GM12878 (cell line): Measurements from ENCODE around the gene FOSL1. TPM values are rescaled to one million over a fixed set of nuclear protein-coding genes. Genes with fewer than 3 reads are reported as not detected.

ENCODE experiments used
- ATAC-seq: fragments of 200-7000 bp; cut with Tn5 transposase; 3 replicates; pipeline ENCODE4 v1.9.1; 2020; ENCODE audit warnings: mild to moderate bottlenecking, moderate library complexity
- BruUV-seq: library from RNA; stranded (reverse); fragments of 400-500 nt; replicated peaks from 2 replicates; lab custom pipeline; 2021; lab: Mats Ljungman, UMichigan
- CTCF ChIA-PET: fragments of 300-600 bp; sonication (Branson Sonifier 250); formaldehyde crosslinking; extraction: SDS; loops from one replicate; lab custom pipeline; 2021; ENCODE audit warnings: inconsistent platforms; lab: Yijun Ruan, JAX
- POLR2A ChIA-PET: fragments of 350-600 bp; formaldehyde crosslinking; extraction: SDS; loops from one replicate; lab custom pipeline; 2021; ENCODE audit warnings: inconsistent platforms; lab: Charles Lee
- RAD21 ChIA-PET: fragments of 300-600 bp; sonication (Branson Sonifier 250); formaldehyde crosslinking; loops from one replicate; lab custom pipeline; 2023; ENCODE audit warnings: antibody characterized with exemption; ENCODE audit not compliant: unreplicated experiment; lab: Charles Lee
- SMC1A ChIA-PET: fragments of 300-600 bp; sonication (Branson Sonifier 250); formaldehyde crosslinking; loops from one replicate; lab custom pipeline; 2023; ENCODE audit not compliant: unreplicated experiment, uncharacterized antibody; lab: Charles Lee
- DNase-seq: peaks from one replicate; pipeline ENCODE4 v3.0.0-alpha.2; 2011; ENCODE audit warnings: low read depth, low spot score
- FAIRE-seq: peaks from 3 replicates; lab custom pipeline; 2011; peaks lifted over from hg19 to GRCh38; lab: Jason Lieb, UNC
- H2AFZ ChIP-seq: 2 replicates; pipeline ENCODE4 v1.6.0; 2011; ENCODE audit warnings: low read depth, low read length, control low read depth; ENCODE audit not compliant: control insufficient read depth
- H3K27ac ChIP-seq: 2 replicates; pipeline ENCODE4 v1.5.1; 2011; ENCODE audit warnings: control low read depth; ENCODE audit not compliant: control insufficient read depth, insufficient read depth
- H3K27me3 ChIP-seq, 2 experiments: replicated peaks in 1 of 2; 2 replicates each; pipeline versions ENCODE4 v1.6.0 to v1.6.1; 2011; ENCODE audit warnings: low read length in 1 of 2; ENCODE audit not compliant: control insufficient read depth in 2 of 2, insufficient read depth in 2 of 2
- H3K36me3 ChIP-seq, 2 experiments: 2 replicates each; pipeline ENCODE4 v1.5.1; 2011; ENCODE audit warnings: low read length in 1 of 2; ENCODE audit not compliant: control insufficient read depth in 2 of 2, insufficient read depth in 2 of 2
- H3K4me1 ChIP-seq: 2 replicates; pipeline ENCODE4 v1.6.1; 2011; ENCODE audit warnings: mild to moderate bottlenecking, low read length, moderate library complexity, mixed read lengths; ENCODE audit not compliant: control insufficient read depth, insufficient read depth
- H3K4me2 ChIP-seq: 2 replicates; pipeline ENCODE4 v1.6.0; 2011; ENCODE audit warnings: control low read depth; ENCODE audit not compliant: control insufficient read depth, insufficient read depth
- H3K4me3 ChIP-seq: fragments of 200-600 bp; sonication (generic); 2 replicates; pipeline ENCODE4 v1.5.1; 2016
- H3K79me2 ChIP-seq: 2 replicates; pipeline ENCODE4 v1.6.0; 2011; ENCODE audit warnings: low read length; ENCODE audit not compliant: control insufficient read depth, insufficient read depth
- H3K9ac ChIP-seq: 2 replicates; pipeline ENCODE4 v1.8.0; 2011; ENCODE audit warnings: low read length, control low read depth, mixed read lengths; ENCODE audit not compliant: control insufficient read depth, insufficient read depth
- H3K9me3 ChIP-seq: replicated peaks from 3 replicates; pipeline ENCODE4 v1.5.1; 2011; ENCODE audit warnings: mild to moderate bottlenecking, low read length; ENCODE audit not compliant: control insufficient read depth, insufficient read depth
- H4K20me1 ChIP-seq: 2 replicates; pipeline ENCODE4 v1.6.0; 2011; ENCODE audit not compliant: control insufficient read depth, insufficient read depth
- IKZF1 ChIP-seq: fragments of 450-650 bp; conservative IDR thresholded peaks from 2 replicates; pipeline ENCODE4 v1.6.1; 2017; ENCODE audit warnings: antibody characterized with exemption, mild to moderate bottlenecking
- WGBS: methylation state at CpG from one replicate; pipeline ENCODE4 v1.1.6; 2016; ENCODE audit warnings: low lambda C conversion rate; ENCODE audit not compliant: insufficient replicate concordance, insufficient coverage; ENCODE audit errors: missing lambda C conversion rate; 5-methylcytosine and 5-hydroxymethylcytosine counted together
- in situ Hi-C: fragments of 300-500 bp; cut with MboI; formaldehyde crosslinking; loops from 9 replicates; pipeline ENCODE4 v1.14.3; 2018; ENCODE audit warnings: mixed read lengths
- intact Hi-C: fragments of 100-400 bp; cut with micrococcal nuclease; formaldehyde crosslinking; loops from one replicate; pipeline ENCODE4 v1.14.2; 2022; ENCODE audit not compliant: unreplicated experiment
- polyA plus RNA-seq, 11 experiments: library from polyadenylated mRNA; depleted of rRNA in 4 of 11; unstranded in 6 of 11; stranded (reverse) in 5 of 11; fragments of >200 nt; fragmentation: Nextera tagmentation in 4 of 11; fragmentation: Illumina TruSeq in 1 of 11; extraction: Ambion mirVana in 4 of 11; extraction: Trizol in 1 of 11; gene quantifications; 1 replicate in 1 of 11; 2 replicates in 10 of 11; pipeline versions ENCODE4 v1.2.1 to v1.2.3, GENCODE V29; 2011 to 2016; ENCODE audit warnings: inconsistent platforms in 2 of 11, missing spikeins in 2 of 11, low read depth in 1 of 11
- total RNA-seq, 4 experiments: library from RNA; depleted of rRNA in 3 of 4; stranded (reverse); fragments of >200 nt in 3 of 4; fragmentation: Illumina TruSeq in 1 of 4; extraction: Trizol in 1 of 4; gene quantifications; 2 replicates each; pipeline versions ENCODE4 v1.2.1 to v1.2.3, GENCODE V29; 2013 to 2021
- TF ChIP-seq, protein P1 (sequence below): fragments of 450-650 bp; IDR thresholded peaks from 2 replicates; pipeline ENCODE4 v1.6.1; 2016; ENCODE audit warnings: mild to moderate bottlenecking
- TF ChIP-seq, protein P2 (sequence below): fragments of 150-350 bp; IDR thresholded peaks from 2 replicates; pipeline ENCODE4 v1.6.1; 2014; ENCODE audit warnings: mild to moderate bottlenecking, low read depth, low read length

Gene FOSL1
- total and polyA plus RNA-seq, 10 of the 15 experiments (the other 5 are each of a cell fraction or from before 2014, with no cell fraction given), result 0.82 to 5.4 (median 2.1) TPM

DNA sequence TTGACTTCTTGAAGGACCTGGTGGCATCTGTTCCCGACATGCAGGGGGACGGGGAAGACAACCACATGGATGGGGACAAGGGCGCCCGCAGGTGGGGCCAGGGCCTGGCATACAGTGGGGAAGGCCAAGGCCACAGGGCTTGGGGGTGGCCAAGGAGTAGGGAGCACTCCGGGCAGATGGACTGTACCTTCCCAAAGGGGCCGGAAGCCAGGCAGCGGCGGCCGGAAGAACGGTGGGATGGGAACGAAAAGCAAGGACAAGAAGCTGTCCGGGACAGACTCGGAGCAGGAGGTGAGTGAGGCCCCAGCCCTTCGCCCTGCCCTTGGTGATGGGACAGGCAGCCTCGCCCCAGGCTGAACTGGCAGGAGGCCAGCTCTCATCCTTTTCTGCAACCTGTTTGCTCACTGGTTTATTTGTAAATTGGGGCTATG is 20.2 kb upstream of the FOSL1 start:
- CTCF ChIA-PET, result interaction anchor here (0.9 kb wide), 1 partner anchor 31 kb away, joined by 3 read pairs; the partner anchor contains the start of gene CCDC85B
- ATAC-seq (no peak), FAIRE-seq (no peak), DNase-seq (no peak)
- RAD21 ChIA-PET, result interaction anchor here (0.7 to 1.8 kb wide), 2 partner anchors 12 to 30 kb away, joined by 3 to 5 read pairs; partner anchors contain the start of gene CCDC85B
- Histone ChIP-seq H4K20me1 (no peaks in the 10 kb centered on the region), H3K27ac (peak overlapping the region; percentile 51), H3K9me3 (no peaks in the 10 kb centered on the region), H3K36me3 (peaks cover 0 to 2% of the 10 kb centered on the region in 2 experiments; a peak in 3 of 4 replicates), H3K4me2 (peak overlapping the region; percentile 95), H3K4me3 (peak overlapping the region; percentile 81), H3K79me2 (peaks cover 34% of the 10 kb centered on the region), H3K4me1 (peaks cover 22% of the 10 kb centered on the region), H2AFZ (no peak overlapping the region), H3K27me3 (no peaks in the 10 kb centered on the region), H3K9ac (peak overlapping the region; percentile 68)
- TF ChIP-seq, protein P1, sequence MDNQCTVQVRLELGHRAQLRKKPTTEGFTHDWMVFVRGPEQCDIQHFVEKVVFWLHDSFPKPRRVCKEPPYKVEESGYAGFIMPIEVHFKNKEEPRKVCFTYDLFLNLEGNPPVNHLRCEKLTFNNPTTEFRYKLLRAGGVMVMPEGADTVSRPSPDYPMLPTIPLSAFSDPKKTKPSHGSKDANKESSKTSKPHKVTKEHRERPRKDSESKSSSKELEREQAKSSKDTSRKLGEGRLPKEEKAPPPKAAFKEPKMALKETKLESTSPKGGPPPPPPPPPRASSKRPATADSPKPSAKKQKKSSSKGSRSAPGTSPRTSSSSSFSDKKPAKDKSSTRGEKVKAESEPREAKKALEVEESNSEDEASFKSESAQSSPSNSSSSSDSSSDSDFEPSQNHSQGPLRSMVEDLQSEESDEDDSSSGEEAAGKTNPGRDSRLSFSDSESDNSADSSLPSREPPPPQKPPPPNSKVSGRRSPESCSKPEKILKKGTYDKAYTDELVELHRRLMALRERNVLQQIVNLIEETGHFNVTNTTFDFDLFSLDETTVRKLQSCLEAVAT, result 0 out of 2 replicates have a peak, but pooled peaks have one; percentile 17
- TF ChIP-seq IKZF1, result no peak
- TF ChIP-seq, protein P2, sequence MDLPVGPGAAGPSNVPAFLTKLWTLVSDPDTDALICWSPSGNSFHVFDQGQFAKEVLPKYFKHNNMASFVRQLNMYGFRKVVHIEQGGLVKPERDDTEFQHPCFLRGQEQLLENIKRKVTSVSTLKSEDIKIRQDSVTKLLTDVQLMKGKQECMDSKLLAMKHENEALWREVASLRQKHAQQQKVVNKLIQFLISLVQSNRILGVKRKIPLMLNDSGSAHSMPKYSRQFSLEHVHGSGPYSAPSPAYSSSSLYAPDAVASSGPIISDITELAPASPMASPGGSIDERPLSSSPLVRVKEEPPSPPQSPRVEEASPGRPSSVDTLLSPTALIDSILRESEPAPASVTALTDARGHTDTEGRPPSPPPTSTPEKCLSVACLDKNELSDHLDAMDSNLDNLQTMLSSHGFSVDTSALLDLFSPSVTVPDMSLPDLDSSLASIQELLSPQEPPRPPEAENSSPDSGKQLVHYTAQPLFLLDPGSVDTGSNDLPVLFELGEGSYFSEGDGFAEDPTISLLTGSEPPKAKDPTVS, result no peak
- intact Hi-C loops (no loop called here), in situ Hi-C loops (no loop called here)
- WGBS, result 69% methylated on average over 14 of the region's 15 CpGs
- SMC1A ChIA-PET, result interaction anchor here (0.7 to 1.2 kb wide), 2 partner anchors 31 to 143 kb away, joined by 3 read pairs; no protein-coding TSS in a partner anchor
- BruUV-seq, result no TSS peak
- POLR2A ChIA-PET, result interaction anchor here (0.6 to 1.5 kb wide), 6 partner anchors 8 to 61 kb away, joined by 3 to 5 read pairs (median 4); partner anchors contain the start of genes CCDC85B, FIBP and MUS81
